Stimulated activated memory B cell treated with anti-CD40 and anti-IgM and Interleukin-4, amounts not matched to agents 10 μg/mL and 1 μg/mL and 100 μg/mL, for 72 hours (primary cell): Measurements from ENCODE around the gene HOXA10.

ENCODE experiments used
- ATAC-seq: fragments of 150-1000 bp; cut with Tn5 transposase; 2 replicates; pipeline ENCODE4 v1.10.0; 2021
- H3K27ac Mint-ChIP-seq: one replicate; pipeline ENCODE4 v1.8.0; 2022; ENCODE audit warnings: mild to moderate bottlenecking, mixed read lengths
- H3K27me3 Mint-ChIP-seq: one replicate; pipeline ENCODE4 v1.8.0; 2022; ENCODE audit warnings: mixed read lengths
- H3K36me3 Mint-ChIP-seq: one replicate; pipeline ENCODE4 v1.8.0; 2022; ENCODE audit warnings: mixed read lengths
- H3K4me1 Mint-ChIP-seq: one replicate; pipeline ENCODE4 v1.8.0; 2022; ENCODE audit warnings: mixed read lengths
- H3K4me3 Mint-ChIP-seq: one replicate; pipeline ENCODE4 v1.8.0; 2022; ENCODE audit warnings: mild to moderate bottlenecking, moderate library complexity, mixed read lengths
- H3K9me3 Mint-ChIP-seq: one replicate; pipeline ENCODE4 v1.8.0; 2022; ENCODE audit warnings: mixed read lengths

HOXA10 gene

DNA sequence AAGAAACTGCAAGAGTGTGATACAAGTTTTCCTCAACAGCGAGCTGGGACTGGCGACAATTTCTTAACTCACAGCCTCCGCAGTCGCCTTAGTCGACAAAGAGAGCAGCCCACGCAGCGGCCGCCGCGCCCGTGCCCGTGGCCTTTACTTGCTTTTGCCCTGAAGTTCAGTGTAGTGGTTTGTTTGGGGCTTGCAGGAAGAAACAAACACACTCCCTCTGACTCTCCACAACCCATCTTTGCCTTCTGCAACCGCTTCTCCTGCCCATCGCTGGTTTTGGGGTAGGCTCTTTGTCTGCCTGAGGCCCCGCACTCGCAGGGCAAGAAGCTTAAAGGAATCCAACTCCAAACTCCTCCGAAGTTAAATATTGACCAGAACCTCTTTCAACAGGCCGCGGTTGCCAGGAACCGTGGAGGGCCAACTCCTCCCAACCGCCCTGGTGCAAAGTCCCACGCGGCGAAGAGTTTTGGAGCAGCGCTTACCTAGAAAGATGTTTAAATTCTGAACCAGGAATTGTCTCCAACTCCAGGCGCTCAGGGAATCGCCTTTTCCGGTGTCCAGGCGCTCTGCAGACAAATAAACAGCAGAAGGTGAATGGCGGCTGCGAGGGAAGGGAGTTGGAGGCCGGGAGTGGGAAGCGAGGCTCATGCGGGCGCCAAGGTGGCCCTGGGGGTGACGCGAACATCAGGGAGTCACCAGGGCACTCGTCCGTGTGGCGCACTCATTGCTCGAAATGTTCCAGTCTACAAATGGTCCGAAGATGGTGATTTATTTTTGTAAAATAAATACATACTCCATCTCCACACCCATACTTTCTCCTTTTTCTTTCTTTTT is 51.8 kb downstream of the HOXA10 start:
- no peak overlapping the region for H3K27ac Mint-ChIP-seq
- no peaks in the 10 kb centered on the region for H3K36me3 Mint-ChIP-seq
- H3K27me3 Mint-ChIP-seq = peaks cover 45% of the 10 kb centered on the region
- H3K4me3 Mint-ChIP-seq = no peak overlapping the region
- no peak for ATAC-seq
- no peaks in the 10 kb centered on the region for H3K4me1 Mint-ChIP-seq
- no peaks in the 10 kb centered on the region for H3K9me3 Mint-ChIP-seq

DNA sequence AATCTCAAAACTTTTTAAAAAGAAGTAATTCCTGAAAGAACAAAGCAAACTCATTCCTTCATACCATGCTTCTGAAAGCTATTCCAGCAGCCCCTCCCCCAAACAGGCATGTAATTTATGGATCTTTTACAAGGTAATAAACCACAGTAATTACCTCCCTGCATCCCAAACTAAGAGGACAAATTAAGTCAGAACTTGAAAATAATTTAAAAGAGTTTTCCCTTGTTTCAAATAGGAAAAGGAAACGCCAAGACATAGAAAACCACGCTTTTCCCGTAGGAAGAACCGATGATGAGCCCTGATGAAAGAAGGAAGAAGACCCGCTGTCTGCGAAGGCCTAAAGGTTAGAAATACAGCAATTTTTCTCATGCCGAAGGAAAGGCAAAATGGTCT is 52.4 kb downstream of the HOXA10 start:
- Mint-ChIP-seq H3K27me3 (peaks cover 43% of the 10 kb centered on the region), H3K36me3 (no peaks in the 10 kb centered on the region), H3K4me3 (no peak overlapping the region), H3K9me3 (no peaks in the 10 kb centered on the region), H3K27ac (no peak overlapping the region), H3K4me1 (no peaks in the 10 kb centered on the region)
- no peak for ATAC-seq
